Ureter (tissue), 1 donor: ENCODE measurements around the gene GAL. TPM values are rescaled to one million over a fixed set of nuclear protein-coding genes. Genes with fewer than 3 reads are reported as not detected.

ENCODE experiments used
- DNase-seq: peaks from one replicate; pipeline ENCODE4 v3.0.0-alpha.2; 2020; ENCODE audit warnings: low spot score
- total RNA-seq: library from RNA; stranded (reverse); gene quantifications from one replicate; pipeline ENCODE4 v1.2.4, GENCODE V29; 2023
- donor health status: DM: yes; HTN: yes; CAD: no.

The GAL gene
- total RNA-seq, 1 donor from 2014 or later = 0.65 TPM

DNA sequence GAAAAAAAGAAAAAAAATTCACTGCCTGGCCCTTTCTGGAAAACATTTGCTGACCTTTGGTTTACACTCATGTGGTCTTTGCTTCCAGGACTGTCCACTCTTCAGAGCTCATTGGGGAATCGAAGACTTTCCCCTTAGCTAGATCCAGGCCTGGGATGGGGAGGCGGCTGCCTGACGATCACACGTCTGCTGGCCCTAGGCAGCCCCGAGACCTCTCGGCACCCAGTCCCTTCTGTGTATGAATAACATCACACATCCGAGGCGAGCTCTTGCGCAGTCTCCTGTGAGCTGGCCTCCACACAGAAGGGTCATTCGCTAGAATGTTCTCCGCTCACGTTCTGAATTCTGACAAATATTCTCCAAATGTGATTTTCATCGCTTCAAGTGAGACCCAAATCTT lies 25.7 kb upstream of the GAL start:
- DNase-seq = no peak

DNA sequence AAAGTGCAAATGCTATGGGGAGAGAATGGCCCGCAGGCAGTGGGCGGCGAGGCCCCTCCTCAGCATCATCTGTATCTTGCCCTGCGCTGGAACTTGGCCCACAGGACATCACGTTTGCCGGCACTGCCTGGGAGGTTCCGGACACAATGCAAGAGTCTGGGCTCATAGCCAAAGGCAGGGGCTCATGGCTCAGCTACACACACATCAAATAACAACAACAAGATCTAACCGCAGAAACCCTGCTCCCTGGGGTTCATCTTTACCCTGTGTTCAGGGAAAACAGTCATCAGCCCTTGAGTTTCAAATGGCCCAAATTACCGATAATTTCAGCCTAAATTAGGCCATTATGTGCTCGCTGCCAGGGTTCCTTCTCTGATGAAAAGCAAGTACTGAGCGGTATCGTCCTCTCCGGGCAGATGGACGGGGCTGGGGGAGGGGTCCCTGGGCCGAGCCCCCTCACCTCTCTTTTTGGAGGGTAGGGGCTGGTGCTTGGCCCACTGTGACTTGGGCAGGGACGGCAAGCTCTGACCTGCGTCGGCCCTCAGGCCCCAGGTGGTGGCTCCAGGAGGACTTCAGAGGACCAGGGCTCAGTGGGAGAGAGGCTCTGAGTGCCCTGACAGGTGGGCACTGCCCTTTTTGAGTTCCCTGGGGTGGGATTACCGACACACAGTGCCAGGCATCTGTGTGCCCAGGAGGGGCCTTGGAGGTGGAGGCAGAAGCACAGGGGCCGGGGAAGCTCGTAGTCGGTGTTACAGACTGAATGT lies 25.0 kb upstream of the GAL start:
- peak; percentile 79 for DNase-seq

DNA sequence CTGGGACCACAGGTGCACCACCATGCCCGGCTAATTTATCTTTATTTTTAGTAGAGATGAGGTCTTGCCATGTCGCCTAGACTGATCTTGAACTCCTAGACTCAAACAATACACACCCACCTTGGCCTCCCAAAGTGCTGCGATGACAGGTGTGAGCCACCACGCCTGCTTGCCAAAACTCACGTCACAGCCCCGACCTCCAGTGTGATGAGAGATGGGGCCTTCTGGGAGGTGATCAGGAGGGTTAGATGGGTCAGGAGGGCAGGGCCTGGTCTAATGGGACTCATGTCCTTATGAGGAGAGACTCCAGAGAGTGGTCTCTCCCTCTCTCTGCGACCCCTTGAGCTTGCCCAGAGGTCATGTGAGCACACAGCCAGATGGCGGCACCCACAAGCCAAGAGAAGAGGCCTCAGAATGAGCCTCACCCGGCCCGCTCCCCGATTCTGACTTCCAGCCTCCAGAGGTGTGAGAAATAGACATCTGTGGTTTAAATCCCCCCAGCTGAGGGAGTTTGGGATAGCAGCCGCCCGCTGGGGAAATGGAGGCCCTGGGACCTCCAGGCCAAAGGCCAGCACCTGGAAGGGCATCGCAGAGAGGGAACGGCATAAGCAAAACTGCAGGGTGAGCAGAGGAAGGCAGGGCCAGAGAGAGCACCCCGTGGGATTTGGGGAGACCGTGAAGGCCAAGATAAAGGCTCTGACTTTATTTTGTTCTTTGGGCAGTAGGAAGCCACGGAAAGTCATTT lies 24.1 kb upstream of the GAL start:
- no peak for DNase-seq

DNA sequence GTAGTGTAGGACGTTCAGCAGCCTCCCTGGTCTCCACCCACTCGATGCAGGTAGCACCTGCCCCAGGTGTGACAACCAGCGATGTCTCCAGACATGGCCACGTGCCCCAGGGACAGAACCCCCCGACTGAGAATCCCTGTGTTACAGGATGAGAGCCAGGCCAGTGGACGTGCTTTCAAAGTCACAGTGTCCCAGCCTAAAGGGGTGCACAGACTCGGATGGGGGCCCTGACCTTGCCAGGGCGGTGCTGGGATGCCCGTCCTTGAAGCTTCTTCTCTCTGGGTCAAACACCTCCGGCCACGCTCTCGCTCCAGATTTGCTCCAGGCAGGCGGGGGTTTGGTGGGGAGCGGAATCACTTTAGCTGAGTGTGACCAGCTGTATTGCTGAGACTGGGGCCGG lies 23.3 kb upstream of the GAL start:
- no peak for DNase-seq

DNA sequence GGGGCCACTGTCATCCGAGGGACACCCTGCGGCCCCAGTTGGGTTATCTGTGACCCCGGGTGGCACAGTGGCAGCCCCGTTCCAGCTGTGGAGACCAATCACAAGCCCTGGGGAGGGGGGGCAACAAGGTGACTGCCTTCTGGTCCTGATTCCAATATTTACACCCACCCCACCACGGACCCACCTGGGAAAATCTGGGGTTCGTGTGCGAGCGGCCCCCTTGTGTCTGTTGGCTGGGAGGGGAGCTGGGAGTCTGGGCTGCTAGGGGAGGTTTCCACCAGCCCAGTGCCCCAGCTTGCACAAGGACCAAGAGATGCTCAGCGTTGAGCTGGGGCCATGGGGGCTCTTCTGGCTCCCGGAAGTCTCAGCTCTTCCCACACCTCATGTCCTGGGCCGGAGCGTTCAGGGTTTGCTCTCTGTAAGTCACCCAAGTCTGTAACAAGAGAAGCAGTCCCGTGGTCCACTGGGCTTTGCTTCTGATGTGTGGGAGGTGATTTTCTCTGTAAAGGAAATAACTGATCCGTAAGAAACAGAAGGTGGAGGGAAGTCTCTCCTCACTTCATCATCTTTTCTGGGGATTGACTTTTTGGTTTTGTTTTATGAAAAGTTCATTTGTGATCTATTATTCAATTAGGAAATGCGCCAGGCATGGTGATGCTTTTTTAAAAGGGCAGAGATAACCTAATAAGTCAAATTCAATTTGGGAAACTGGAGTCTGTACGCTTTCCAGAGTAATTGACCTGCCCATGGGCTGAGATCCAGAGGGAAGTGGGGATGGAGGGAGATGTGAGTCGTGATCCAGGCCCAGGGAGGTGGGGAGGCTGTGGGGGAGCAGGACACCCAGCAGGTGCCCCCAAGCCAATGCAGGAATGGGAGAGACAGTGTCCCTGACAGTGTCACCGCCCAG lies 22.4 kb upstream of the GAL start:
- DNase-seq = no peak

- DNase-seq = no peak
Observed at GRCh38 chr11:68663482-68664010, 20.8 kb upstream of the GAL start.

DNA sequence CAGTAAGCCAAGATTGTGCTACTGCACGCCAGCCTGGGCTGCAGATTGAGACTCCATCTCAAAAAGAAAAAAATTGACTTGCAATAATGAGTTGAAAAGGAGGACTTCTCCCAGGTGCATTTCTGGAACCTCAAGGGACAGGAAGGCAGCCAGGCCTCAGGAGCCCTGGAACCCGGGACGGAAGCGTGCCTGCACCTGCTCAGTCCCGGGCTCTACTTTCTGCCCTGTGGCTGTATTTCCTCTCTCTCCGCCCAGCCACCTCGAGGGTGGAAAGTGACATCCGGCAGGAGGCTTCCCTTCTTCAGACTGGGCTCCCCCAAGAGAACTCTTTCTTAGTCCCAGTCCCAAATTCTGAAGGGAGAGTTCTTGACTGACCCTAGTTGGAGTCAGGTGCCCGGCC lies 20.2 kb upstream of the GAL start:
- DNase-seq = no peak

- DNase-seq = no peak
Observed at GRCh38 chr11:68664906-68665305, 19.4 kb upstream of the GAL start.

DNA sequence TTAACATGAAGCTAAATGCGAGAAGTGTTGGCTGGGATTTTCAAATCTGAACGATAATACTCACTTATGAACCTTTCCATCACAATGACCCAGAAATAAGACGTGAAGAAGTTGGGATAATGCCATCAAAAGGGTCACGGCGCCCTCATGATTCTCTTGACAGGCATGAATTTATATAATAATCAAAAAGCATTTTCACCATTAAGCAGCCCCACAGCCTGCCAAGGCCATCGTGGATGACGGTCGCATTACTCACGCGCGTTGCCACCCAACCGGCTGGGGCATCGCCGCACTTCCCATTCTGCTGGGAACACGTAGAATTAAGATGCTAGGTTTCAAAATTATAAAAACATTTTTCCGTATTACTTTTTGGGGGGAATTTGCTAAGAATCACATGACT lies 18.9 kb upstream of the GAL start:
- DNase-seq = no peak

GRCh38 chr11:68666849-68667248 lies 17.5 kb upstream of the GAL start:
- no peak for DNase-seq

DNA sequence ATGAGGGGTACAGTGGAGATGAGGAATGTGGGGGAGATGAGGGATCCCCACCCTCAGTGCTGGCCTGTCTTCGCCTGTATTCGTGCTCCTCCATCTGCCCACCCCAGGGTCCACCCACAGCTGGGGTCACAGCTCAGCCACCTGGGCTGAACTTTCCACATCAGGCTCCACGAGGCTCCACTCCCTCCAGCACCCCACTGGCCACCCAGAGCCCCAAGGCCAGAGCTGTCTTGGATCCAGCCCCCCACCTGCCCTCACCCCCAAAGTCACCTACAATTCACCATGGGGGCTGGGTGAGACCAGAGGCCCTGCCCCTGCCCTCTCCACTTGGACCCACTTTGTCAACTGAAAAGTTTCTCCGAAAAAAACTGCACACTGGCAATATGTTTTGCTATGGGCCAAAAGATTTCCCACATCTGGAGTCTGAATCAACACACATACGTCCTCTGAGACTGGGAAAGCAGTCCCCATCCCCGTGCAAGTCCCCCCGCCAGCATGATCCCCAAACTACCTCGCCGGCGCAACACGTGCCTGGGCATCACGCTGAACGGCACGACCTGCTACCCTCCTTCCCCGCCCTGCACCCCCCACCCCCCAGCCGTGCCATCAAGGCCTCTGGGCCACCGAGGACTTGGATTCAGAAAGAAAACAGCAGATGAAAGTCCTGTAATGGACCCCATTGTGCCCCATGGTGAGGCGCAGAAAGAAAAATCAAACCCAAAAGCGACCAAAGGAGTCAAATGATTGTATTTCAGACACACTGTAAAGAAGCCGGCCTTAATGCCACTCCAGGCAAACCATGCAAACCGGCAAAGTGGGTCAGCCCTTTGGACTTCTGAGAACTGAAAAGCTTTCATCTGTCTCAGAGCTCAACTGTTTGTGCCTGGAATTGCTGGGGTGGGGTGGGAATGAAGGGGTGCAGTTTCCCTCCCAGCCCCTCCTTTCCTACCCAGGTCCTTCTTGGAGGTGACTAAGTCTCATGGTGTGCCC lies 16.5 kb upstream of the GAL start:
- DNase-seq = no peak

GRCh38 chr11:68669301-68670090 lies 14.8 kb upstream of the GAL start:
- DNase-seq = no peak

DNA sequence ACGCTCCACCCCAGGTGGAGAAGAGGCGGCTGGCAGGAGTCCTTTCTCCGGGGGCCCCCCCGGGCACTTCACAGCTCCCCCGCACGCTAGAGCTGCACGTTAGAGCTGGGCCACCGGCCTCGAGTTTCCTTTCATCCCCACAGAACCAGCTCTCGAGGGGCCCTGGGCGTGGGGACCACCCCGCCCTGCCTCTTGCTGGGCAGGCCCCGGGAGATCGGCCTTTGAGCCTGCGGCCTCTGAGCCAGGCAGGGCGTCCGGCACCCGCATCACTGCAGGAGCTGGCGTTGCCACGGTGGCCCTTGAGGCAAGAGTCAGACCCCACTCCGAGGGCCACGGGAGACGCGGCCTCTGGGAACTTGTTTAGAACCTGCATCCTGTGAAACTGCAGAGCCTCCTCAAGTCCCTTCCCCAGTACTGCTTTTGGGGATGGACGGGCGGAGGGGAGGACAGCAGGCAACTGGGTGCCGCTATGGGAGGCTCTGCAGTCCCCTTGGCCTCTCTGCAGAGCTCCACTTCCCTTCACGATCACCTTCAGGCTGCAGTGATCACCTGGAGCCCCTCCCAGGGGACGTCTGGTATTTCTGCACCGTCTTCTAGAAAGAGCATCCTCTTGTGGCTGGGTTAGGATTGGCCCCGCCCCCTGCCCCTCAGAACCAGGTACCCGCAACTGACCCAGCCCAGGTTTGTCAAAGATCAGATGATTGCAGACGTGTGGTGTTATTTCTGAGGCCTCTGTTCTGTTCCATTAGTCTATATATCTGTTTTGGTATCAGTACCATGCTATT lies 13.9 kb upstream of the GAL start:
- no peak for DNase-seq

GRCh38 chr11:68673306-68673945 lies 10.9 kb upstream of the GAL start:
- no peak for DNase-seq

DNA sequence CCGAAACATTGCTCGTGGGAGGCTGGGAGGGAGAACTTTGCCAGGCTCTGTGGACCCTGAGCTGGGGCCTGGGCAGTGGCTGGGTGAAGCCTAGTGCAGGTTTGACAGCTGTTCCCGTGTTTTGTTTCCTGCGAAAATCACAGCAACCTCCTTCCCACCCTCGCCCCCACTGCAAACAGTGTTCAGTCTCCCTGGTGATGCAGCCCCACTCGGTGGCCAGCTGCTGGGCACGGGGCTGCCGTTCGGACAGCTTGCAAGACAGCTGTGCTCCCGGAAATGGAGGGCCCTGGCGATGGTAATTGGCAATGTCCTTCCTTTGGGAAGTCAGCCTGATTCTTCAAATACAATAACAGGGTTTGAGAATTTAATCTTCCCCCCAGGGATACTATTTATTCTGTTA lies 10.4 kb upstream of the GAL start:
- DNase-seq = no peak

GRCh38 chr11:68674461-68674860 lies 9.9 kb upstream of the GAL start:
- no peak for DNase-seq

GRCh38 chr11:68677432-68677831 lies 6.9 kb upstream of the GAL start:
- no peak for DNase-seq

DNA sequence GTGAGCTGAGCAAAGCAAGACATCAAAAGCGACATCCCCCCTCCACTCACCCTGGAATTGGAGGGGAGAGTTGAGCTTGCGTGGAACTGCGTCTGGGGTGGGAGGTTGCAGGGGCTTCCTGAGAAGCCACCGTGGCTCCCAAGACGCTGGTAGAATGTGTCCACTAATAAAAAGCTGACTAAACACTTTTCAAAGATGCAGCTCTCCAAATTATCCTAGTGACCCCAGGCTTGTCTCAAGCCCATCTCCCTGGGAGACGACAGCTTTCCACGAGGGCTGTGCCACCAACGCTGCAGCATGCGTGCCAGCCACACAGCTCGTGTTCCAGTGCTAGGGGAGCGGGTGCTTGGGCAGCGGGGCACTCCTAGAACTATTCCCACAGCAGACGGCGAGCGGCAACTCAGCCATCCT lies 6.3 kb upstream of the GAL start:
- no peak for DNase-seq
